AG08395 (cell line): Measurements from ENCODE around the gene COX17.

Source experiments
- DNase-seq: peaks from one replicate; pipeline ENCODE4 v3.0.0; 2012; ENCODE audit warnings: mixed read lengths, low spot score

The COX17 gene

DNA sequence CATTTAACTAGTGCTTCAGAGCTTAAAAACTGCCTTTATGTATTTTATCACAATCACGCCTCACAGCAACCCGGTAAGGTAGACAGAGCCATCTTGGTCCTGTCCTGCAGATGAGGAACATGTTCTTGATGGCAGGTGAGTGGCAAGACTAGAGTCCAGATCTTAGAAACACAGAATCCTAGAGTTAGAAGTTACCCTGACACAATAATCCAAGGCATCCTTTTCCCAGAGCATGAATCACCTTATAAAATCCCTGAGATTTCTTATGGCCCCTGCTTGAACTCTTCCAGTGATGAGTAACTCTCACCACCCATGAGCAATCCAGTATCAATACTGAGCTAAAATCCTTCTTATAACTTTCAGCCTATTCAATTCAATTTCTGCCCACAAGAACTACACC, 33.7 kb downstream of the COX17 start:
- peak; percentile 85 for DNase-seq

DNA sequence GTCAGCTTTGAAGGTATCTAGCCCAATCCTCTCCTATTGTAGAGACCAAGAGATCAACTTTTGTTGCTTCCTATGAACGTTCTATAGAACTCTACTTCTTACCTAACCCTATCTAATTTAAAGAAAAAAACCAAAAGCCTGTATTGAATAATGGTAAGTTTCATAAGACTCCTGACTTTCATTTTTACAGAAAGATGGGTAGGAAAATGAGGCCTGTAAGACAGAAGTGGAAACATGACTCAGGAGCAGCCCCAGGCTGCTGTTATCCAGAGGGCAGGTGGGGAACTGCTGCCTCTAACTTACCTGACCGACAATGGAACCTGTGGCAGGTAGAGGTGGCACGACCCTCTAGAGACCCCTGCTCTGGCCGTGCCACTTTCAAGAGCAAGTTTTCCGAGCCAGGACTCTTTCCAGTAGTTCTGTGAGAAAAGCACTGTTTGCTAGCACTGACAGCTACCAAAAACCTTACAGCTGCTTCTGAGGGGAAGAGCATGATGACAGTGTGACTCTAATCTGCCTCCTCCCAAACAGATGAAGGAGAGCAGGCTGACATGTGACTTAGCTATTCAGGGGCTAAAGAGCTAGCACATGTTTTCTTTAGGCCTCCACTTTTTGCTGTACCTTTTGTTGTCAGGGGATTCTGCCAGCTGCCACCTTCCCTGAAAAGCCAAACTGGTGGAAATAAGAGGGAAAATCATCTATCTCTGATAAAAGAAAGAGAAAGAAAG, 34.3 kb downstream of the COX17 start:
- no peak for DNase-seq

DNA sequence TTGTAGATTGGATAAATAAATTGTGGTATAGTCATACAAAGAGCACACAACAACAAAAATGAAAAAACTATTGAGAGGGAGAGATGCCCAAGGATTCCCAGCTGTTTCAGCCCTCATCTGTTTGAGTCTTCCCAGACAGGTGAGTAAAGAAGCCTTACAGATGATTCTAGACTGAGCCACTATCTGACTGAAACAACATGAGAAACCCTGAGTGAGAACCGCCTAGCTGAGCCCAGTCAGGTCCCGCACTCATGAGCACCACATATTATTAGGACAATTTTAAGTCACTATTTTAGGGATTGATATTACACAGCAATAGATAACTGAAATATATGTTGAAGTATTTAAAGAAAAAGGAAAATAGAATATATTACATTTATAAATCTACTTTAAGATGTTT, 35.8 kb downstream of the COX17 start:
- no peak for DNase-seq

DNA sequence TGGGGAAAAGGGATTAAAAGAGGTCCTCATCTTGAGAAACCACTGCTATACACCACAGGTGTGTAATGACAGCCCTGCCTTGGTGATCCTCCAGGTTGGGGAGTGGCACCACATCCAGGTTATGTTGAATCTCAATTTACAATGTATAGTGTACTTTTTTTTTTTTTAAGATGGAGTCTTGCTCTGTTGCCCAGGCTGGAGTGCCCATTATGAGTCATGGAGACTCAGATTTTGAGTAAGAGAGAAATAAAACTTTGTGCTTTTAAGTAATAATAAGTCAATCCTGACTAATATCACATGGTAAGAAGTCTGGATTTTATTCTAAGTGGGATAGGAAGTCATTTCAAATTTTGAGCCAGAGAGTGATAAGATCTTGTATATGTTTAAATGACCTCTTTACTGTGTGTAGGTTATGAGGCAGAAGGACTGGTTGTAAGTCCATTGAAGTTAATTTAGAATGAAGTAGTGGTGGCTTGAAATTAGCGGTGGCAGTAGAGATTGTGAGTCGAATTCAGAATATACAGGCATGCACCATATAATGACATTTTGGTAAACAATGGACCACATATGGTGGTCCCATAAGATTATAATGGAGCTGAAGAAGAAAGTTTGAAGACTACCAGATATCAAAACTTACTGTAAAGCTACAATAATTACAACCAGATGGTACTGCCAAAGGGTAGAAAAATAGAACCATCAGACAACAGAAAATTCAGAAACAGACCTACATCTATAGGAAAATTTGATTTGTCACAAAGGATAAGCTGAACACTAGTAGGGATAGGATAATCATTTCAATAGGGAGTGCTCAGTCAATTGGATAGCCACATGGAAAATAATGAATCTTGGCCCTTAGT, 37.5 kb downstream of the COX17 start:
- DNase-seq = no peak

DNA sequence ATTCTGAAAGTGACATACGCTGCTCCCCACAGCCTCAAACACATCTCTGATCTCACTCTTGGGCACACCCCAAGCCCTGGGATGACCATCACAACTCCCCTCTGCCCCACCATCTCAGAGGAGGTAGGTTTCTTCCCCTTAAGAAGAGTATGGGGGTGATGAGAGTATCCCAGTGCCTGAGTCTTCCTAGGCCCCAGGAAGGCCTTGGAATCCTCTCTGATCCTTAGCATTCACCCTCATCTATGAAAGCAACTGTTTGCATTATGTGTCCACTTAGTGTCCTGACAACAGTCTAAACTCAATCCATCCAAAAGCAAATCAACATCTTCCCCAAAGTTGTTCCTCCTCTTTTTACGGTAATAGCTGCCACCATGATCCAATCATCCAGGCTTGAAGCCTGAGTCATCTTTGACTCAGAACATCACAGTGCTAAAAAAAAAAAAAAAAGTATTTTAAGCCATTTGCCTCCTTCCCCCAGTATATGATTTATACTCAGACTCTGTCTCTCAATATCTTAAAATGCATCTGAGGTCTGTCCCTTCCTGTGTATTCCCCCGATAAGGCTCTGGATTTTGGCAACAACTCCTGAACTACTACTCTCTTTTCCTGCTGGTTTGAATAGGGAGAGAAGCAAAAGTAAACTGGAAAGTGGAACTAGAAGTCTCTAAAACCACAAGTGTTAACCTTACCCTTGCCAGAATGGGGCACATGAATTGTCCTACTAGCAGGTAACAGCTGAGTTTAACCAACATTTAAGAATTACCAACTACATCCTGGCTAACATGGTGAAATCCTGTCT, 39.3 kb downstream of the COX17 start:
- DNase-seq = peak; percentile 88

DNA sequence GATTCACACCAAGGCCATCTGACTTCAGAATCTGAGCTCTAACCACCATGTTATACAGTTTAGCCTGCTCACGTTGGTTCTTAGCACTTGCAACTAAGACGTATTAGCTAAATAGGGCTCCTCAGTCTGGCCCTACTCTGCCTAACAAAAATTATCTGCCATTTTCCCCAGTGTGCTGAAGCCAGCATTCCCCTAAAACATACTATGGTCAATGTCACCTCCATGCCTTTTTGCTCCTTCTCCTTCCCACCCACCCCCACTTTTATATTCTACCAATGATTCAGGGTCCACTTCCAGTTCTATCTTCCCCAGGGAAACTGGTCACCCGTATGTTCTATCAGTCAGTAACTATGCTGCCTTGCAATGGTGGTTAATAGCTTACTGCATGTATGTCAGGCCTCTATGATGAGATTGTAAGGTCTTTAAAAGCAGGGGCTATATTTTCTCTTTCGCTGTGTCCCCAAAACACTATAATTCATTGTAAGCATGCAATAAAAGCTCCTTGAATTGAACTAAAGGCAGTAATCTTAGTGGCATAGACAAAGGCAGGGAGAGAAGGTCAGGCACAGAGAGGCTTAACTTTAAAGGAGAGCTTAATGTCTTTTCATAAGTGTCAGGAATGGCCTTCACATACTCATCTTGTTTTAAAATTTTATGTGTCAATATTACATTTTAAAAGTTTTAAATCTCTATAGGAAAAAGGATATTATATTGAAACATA, 40.2 kb downstream of the COX17 start:
- DNase-seq = no peak

DNA sequence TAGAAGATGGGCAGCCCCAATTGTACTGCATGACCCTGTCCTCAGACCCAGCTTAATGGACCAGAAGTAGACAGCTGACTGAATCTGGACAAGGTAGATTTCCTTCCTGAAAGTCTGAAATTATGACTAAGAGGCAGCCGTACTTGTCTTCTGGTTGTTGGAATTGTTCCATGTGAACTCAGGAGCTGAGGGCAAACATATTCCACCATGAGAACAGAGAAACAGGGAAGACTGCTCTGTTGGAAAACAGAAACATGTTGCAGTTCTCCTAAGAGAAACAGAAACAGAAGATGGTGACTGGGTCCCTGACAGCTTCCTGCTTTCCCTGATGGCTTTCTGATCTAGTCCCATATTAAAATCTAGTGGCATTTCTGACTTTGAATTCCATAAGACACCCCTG, 41.0 kb downstream of the COX17 start:
- no peak for DNase-seq

DNA sequence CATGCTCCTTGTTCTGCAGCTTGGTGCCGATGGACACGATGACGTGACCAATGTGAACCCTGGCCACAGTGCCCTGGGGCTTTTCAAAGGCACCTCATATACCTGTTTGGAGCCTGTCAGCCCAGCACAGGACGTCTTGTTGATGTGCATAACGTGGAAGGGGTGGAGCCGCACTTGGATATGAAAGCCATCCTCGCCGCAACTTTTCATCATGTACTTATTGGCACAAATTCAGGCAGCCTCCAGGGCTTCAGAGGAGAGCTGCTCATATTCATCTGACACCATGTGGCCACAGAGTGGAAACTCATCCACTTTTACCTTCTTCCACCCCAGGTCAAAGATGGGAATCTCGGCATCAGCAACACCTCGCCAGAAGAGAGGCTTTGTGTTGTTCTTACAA, 41.5 kb downstream of the COX17 start:
- DNase-seq = no peak

DNA sequence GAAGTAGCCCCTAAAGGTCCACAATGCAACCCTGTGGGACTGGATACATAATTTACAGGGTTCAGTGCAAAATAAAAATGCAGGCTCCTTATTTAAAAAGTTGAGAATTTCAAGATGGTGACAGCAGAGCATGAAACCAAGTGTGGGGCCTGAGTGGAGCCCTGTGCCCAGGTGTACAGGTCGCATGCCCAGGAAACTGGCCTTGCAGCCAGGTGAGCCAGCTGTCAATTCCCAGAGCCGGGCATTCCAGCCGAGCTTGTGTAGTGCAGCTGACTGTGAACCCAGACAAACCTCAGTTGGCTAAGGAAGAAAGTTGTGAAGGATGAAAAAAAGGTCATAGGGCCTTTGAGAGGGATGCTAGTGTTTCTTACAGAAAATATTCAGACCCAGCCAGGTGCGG, 44.4 kb downstream of the COX17 start:
- DNase-seq = no peak

DNA sequence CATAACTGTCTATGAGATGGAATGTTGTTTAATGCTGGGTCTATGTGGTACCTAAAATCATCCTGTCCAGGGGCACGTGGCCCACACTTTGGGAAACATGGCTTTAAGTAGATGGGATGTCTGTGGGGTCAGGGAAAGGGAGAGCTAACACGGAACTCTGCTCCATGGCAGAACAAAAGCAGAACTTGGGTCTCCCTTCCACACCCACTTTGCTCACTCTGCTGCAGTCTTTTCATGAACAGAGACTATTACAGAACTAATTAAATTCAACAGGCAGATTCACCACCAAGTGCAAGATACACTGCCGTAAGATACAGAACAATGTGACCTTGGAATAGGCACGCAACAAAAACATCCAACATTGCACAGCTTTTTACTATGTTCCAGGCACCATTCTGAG, 45.0 kb downstream of the COX17 start:
- DNase-seq = no peak

DNA sequence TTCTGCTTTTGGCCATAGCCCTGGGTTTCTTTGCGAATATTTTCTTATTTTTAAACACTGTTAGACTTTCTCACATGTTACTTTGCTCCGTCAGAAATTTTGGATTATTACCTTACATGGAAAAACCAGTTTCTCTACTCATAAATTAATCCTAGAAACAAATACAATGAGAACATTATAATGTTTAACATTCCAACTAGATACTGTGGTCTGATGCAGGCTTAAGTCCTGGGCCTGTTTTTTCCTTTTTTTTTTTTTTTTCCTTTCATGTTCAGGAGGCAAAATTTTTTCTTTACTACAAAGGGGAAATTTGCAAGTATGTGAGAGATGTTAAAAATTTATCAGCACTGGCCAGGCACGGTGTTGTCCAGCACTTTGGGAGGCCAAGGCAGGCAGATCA, 45.7 kb downstream of the COX17 start:
- peak; percentile 24 for DNase-seq

DNA sequence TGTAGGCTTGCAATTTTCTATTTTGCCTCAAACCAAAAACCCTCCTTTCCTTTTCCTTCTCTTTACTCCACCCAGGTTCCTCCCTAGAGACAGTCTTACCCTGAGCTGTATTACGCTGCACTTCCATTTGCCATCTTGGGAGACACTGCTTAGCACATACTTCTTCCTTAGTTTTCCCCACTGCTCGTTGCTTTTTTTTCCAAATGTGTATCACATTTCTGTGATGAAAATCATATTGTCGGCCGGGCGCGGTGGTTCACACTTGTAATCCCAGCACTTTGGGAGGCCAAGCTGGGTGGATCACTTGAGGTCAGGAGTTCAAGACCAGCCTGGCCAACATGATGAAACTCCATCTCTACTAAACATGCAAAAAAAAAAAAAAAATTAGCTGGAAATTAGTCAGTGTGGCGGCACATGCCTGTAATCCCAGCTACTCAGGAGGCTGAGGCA, 46.3 kb downstream of the COX17 start:
- no peak for DNase-seq

DNA sequence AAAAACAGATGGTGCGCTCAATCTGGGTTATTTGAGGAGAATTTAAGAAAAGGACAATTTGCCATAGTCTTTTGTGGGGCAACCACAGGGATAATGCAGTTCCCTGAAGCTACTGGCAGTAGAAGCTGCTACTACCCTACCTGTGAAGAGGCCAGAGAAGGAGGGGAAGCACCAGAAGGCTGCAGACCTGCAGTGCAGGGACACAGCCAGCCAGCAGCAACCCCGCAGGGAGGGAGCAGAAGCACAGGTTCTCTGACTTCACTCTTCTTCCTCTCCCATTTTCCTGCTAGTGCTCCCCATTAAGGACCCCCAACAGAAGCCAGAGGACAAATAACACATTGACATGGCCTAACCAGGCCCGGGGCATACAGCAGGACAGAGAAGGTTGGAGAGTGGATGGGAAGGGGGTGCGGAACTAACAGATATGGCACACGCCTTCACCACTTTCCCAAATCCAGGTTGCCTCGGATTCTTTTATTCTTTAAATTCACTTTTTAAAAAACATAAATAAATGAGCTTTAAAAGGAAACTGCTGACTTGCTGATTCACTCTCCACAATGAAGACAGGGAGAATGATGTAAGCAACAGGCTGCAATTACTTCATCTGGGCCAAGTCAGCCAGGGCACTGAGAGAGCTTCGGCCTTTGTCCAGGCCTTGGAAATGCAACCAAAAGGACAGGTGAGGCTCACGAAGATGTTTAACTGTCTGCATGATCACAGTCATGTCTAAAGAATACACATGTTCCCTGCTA, 46.9 kb downstream of the COX17 start:
- DNase-seq = peak; percentile 71

DNA sequence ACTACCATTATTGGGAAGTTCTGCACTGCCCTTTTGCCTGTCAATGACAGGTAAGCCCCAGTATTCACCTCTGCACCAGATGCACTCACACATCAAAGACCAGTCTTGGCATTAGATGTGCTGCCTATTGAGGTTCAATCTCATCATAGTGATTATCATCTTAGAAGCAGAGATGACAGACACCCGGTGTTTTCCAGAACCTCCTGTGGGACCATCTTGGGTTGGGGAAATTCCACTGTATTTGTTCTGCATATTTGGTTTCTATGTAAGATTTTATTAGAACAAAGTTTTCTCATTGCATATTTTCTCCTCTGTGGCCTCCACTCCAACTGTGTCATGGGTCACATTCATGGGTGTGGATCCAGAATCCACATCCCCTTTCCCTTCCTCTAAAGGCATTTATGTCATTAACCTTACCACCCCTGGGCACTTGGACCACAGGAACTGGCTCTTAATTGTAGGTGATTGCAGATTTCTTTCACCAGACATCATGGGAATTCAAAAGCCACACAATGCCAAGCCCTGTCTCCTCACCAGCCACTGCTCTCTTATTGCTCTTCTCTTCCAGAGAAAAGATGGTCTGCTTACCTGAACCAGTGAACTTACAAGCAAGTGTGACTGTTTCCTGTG, 48.3 kb downstream of the COX17 start:
- DNase-seq = peak; percentile 27

DNA sequence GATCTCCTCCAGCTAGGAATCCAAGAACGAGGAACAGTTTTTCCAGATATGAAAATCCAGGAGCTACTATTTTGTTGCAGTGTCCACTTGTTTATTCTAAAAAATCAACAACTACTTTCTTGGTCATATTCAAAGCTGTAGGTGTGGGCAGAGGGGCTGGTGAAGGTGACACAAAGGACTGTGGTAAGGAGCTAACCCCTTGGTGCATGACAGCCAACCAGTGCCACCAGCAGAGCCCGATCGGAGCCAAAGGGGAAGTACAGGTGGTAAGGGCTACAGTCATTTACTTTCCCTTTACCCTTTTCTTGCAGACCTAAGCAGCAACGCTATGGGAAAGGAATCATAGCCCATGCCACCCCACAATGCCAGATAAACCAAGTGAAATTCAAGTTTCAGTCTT, 48.8 kb downstream of the COX17 start:
- no peak for DNase-seq

DNA sequence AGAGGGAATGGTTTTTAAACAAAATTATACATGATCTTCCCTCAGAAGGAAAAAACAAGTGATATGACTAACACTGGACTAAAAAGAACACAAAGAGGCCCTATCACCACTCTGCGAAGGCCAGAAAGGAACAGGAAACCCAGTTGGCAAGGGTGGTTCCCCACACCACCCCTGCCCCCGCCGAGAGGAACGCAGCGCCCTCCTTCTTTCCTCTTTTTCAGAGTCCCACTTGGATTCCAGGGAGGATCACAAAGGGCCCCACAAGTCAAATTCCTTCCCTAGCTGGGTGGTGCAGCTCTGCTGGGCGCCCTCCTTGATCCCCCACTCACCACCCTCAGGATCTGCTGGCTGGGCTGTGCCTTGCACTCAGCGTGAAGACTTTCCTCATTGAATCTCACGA, 49.7 kb downstream of the COX17 start:
- DNase-seq = no peak

DNA sequence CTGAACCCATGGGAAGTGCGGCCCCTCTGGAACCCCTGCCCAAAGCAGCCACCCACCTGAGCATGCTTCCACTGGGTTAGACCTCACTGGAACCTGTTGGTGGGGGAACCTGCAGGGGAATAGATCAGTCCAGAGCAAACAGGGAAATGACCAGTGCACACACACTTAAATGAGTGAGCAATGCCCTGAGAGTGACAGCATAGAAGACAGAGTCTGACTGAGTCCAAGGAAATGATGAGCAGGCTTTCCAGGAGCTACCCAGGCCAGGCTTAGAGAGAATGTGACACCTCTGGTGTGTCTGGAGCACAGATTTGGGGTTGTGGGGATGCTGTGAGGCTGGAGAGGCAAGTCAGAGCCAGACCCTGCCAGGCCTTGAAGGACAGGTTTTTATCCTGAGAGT, 51.0 kb downstream of the COX17 start:
- no peak for DNase-seq

DNA sequence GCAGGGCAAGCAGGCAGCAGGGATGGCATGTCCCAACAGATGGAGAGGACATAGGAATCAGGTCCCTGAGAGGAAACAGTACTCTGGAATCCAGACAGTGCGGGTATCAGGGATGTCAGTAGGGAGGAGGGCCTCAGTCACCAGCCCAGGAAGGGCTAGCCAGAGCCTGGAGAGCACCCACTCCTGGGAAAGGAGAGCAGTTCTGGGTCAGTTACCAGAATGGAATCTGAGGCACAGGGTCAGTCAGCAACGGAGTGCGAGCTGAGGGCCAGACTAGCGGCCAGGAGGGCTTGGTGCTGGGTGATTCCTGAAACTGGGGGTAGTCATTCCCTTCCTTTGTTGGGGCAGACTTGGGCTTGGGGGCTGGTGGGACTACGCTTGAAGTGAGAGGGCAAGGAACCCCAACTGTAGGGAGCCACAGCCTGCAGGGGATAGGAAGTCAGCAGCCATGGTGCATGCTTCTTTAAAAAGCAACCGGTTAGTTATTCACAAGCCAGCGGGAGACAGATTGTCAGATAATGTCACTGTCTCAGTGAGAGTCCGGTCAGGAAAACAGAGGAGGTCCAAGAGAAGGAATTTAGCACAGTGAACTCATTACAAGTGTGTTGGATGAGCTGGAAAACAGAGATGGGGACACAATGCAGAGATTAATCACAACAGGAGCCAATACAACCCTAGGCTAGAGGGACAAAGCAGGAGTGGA, 51.6 kb downstream of the COX17 start:
- no peak for DNase-seq

DNA sequence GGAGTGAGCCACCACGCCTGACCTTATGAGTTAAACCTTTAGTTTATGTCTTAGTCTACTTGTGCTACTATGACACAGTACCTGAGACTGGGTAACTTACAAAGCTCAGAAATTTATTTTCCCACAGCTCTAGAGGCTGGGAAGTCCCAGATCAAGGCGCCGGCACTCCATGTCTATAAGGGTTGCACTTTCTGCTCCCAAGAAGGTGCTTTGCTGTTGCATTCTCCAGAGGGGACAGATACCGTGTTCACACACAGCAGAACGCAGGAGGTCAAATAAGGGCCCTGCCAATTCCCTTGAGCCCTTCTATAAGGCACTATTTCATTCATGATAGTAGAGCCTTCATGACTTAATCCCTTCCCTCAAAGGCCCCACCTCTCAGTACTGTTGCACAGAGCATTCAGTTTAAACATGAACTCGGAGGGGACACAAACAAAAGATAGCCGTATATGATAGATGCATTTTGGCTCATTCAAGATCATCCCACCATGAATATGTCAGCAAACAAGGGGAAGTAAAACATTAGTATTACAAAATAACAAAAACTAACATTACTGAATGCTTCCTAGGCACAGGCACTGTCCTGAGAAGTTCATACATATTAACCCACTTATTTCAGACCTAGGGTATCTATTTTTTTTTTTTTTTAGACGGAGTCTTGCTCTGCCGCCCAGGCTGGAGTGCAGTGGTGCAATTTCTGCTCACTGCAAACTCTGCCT, 53.0 kb downstream of the COX17 start:
- DNase-seq = no peak
